COLO668 (cell line): Measurements from ENCODE around the gene DYNC1I2.
"Not testable (repeated sequence)": the region's sequence is repeated elsewhere in the genome, so short reads cannot be mapped to it uniquely, and the experiment has no call there.

Experiments
- DNase-seq: peaks from one replicate; lab custom pipeline; 2025; ENCODE audit not compliant: unreplicated experiment; lab: John Stamatoyannopoulos, UW

Gene DYNC1I2

DNA sequence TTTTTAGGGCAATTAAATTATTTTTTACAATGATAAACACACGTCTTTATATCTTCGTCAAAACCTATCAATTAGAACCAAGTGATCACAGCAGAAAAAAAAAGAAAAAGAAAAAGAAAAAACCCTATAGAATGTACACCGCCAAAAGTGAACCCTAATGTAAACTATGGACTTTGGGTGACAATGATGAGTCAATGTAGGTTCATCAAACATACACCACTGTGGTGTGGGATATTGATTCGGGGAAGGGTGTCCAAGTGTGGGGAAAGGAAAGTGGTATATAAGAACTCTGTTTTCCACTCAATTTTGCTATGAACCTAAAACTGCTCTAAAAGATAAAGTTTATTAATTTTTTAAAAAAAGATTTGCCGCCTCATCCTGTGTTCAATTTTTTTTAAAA is 85.1 kb downstream of the DYNC1I2 start:
- no peak for DNase-seq

- not testable (repeated sequence) for DNase-seq
These were observed 87.3 kb downstream of the DYNC1I2 start for GRCh38 chr2:171774581-171774980.

- DNase-seq: no peak
These were observed 91.2 kb downstream of the DYNC1I2 start for GRCh38 chr2:171778515-171778914.

DNA sequence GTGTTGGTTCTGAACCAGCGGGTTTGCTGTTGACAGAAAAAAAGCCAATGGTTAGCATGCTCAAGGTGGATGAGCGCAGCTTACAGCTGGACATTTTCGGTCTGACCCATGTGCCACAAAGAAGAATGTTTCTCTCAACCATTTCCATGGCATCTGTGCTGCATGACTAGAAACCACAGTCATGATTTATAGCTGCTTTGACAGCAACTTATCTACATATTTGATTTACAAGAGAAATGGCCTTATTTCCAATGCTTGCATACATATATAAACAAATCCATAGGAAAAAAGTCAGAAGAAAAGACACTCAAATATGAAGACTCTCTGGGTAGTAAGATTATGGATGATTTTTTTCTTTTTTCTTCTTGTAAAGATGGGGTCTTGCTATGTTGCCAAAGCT is 98.2 kb downstream of the DYNC1I2 start:
- no peak for DNase-seq

GRCh38 chr2:171787333-171788072 is 100.2 kb downstream of the DYNC1I2 start:
- DNase-seq: no peak

DNA sequence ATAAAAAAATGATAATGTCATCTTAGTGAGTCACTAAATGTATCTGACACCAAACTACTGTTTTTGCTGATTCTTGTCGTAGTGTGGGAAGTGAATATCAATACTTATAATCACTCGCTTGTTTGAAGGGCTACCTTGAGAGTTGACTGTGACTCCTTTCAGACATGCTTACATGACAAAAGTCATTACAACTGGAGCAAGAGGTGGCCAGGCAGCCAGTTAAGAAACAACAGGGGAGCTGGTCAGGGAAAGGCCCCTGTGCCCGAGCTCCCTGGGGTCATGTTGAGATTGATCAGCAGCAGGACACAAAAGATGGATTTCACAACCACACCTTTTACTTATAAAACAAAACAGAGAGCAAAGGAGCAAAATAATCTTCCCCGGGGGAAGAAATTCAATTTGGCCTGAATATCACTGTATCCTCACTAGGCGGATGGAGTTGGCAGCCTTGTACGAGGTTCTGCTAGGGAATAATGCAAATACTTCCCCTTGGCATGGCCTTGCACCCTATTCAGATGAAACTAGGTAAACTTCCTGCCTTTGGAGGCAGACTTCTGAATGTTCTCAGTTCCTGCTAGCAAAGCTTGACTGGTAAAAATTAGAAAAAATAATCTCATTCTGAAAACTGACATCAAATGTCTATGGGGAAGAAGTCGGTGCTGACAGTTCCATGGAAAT is 101.2 kb downstream of the DYNC1I2 start:
- no peak for DNase-seq

- no peak for DNase-seq
These were observed 102.7 kb downstream of the DYNC1I2 start for GRCh38 chr2:171789956-171790355.

- no peak for DNase-seq
These were observed 104.1 kb downstream of the DYNC1I2 start for GRCh38 chr2:171791361-171791760.

DNA sequence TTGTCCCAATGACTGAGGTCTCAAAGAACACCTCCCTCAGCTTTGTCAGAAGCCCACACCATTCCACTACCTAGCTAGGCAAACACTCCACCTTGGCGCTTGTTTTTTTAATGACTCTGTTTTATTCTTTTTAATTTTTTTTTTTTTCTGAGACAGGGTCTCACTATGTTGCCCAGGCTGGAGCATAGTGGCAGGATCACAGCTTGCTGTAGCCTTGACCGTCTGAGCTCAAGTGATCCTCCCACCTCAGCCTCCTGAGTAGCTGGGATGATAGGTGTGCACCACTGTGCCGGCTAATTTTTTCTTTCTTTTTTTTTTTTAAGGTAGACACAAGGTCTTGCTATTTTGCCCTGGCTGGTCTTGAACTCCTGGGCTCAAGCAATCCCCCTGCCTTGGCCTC is 104.9 kb downstream of the DYNC1I2 start:
- no peak for DNase-seq

GRCh38 chr2:171792886-171793580 is 105.8 kb downstream of the DYNC1I2 start:
- no peak for DNase-seq

DNA sequence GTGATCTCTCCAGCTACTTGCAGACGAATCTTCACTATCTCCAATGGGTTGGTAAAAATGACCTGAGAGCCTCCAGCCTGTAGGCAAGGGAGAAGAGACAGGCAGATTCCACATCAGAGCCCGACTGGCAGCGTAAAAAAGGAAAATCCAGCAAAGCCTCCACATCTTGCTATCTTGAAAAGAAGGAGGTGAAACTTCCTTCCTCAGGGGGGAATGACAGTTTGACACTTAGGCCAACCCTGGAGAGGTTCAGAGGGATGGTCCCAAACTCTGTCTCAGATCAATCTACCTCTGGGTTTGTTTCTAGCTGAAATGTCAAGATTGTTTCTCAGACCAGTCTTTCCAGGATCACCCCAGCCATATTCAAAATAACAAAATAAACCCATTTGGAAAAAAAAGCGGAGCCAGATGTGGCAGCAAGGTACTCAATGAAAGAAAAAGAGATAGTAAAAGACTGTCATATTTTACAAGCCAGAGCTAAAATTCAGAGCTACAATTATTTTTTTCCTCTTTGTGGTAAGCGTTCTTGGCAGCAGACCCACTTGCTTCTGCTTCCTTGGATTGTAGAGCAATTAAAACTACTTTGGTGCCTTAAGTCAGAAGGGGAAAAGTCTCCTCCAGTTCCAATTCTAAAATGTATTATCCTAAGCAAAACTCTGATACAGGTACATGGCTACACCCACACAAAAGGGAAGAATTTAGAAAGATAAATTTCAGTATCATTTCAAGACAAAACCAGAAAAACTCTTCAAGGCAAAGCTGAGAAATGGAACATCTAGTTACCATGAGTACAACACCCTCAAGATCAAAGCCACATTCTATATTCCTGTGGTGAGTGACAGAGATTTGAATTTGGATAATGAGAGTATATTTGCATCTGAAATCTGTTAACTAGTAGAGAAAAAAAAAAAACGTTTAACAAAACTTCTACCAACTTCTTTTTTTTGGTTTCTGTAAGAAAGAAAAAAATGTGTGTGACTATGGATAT is 106.7 kb downstream of the DYNC1I2 start:
- DNase-seq: no peak

DNA sequence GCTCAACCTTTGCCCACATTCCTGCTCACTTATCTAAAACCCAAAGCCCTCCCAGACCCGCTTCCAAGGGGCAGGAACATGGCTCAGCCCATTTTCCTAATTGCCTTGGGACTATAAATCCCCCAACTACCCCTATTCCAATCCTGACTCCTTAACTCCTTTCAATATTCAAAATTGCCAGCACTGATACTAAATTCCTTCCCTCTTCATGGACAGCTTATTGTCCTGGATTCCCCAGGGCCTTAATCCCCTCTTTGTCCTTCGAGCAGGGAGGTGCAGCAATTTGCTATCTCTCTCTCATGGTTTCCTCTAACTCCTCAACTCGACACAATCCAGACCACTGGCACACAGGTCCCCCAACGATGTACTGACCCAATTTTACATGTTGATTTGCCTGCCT is 107.6 kb downstream of the DYNC1I2 start:
- no peak for DNase-seq
